ENCODE measurements around the gene IRAG1.

The IRAG1 gene

DNA sequence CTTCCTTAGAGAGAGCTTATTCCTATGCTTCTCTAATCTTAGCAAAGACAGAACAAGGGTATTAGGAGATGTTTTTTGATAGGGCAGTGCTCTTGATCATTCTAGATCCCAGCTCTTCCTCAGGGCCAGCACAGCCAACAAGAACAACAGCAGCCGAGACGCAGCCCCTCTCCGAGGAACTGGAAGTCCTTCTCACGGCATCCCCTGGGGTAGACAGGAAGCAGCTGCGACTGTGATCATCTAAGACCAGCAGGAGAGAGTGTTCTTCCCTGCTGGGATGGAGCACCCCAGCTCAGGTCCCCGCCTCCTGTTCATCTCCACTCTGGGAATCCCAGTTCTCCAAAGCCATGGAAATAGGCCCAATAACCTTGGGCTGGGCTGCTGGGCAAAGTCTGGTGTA, 29.6 kb downstream of the IRAG1 start:
- no peak for TF ChIP-seq GATA2 (IDR thresholded peaks at IDR 0.05; ENCODE audit: low read depth, low read length)
- no peak for TF ChIP-seq GATA3 (IDR thresholded peaks at IDR 0.05; ENCODE audit: low read depth, low read length)

- no peak for TF ChIP-seq GATA2 (IDR thresholded peaks at IDR 0.05; ENCODE audit: low read depth, low read length)
- TF ChIP-seq GATA3 (IDR thresholded peaks at IDR 0.05; ENCODE audit: low read depth, low read length): no peak
Measured at GRCh38 chr11:10663365-10663764, 30.2 kb downstream of the IRAG1 start.

DNA sequence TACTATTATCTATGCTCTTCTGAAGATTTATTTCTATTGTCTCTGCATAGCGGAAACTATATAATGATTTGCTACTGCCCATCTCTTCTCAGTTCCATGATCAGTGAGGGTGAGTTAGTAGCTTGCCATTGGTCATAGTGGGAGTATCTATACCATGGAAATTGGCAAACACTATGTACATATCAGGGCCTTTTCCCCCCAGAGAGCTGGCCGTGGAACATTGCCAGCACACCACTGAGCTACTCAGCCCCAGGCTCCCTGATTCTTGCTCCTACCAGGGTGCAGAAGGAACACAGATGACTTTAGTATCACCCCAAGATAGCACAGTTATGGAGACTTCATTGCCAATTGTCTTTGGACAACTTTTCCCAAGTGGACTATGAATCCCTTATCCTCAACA, 33.2 kb downstream of the IRAG1 start:
- no peak for TF ChIP-seq GATA2 (IDR thresholded peaks at IDR 0.05; ENCODE audit: low read depth, low read length)
- no peak for TF ChIP-seq GATA3 (IDR thresholded peaks at IDR 0.05; ENCODE audit: low read depth, low read length)

DNA sequence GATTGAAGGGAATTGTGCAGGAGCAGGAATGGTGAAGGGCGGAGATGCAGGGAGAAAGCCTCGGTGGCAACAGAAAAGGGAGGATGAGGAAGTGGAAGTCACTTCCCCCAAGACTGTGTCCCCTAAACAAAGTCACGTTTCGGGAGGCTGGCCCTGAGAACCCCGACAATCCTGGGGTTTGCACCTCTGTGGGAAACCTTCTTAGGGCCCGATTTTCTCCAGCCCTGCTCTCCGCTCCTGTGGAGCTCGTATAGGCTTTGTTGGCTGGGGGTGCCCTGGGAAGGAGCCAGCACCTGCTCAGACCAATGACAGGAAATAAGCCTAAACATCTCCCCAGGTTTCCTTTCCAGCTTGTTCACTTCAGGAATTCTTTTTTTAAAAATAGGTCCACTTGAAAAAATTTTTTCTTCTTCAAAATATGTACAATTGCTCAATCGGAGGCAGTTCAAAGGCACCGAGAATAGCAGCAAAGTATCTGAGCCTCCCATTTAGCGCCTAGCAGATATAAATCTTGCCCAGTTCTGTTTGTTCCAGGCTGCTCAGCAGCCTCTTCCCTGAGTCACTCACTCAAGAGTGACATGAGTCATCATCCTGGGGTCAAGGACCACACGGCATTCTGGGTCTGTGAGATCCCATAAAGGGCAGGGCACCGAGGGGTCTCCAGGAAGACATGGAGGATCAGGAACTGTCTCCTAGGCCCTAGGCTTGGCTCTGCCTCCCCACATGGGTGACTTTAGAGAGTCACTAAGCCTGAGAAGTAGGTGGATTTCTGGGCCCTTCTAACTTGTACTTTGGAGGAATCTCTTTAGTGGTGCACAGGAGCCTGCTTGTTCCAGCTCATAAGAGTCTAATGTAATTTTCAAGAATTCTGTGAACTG, 34.0 kb downstream of the IRAG1 start:
- TF ChIP-seq GATA2 (IDR thresholded peaks at IDR 0.05; ENCODE audit: low read depth, low read length) (no peak), GATA3 (IDR thresholded peaks at IDR 0.05; ENCODE audit: low read depth, low read length) (no peak)

DNA sequence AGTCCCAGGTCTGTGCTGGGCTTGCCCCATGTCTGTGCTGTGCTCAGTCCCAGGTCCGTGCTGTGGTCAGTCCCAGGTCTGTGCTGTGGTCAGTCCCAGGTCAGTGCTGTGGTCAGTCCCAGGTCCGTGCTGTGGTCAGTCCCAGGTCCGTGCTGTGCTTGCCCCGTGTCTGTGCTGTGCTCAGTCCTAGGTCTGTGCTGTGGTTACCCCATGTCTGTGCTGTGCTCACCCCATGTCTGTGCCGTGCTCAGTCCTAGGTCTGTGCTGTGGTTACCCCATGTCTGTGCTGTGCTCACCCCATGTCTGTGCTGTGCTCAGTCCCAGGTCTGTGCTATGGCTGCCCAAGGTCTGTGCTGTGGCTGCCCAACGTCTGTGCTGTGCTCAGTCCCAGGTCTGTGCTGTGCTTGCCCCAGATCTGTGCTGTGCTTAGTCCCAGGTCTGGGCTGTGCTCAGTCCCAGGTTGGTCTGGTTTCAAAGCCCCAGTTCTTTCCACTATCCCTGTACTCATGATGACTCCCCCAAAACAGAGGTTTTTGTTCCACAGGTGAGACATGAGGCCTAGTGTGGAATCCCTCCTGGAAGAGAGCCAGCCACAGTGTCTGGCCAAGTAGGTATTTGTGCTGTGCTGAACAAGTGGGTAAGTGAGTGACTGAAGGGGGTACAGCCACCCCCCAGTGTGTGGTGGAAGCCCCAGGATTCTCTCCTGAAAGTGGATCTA, 34.8 kb downstream of the IRAG1 start:
- TF ChIP-seq GATA3 (IDR thresholded peaks at IDR 0.05; ENCODE audit: low read depth, low read length) (no peak), GATA2 (IDR thresholded peaks at IDR 0.05; ENCODE audit: low read depth, low read length) (no peak)

DNA sequence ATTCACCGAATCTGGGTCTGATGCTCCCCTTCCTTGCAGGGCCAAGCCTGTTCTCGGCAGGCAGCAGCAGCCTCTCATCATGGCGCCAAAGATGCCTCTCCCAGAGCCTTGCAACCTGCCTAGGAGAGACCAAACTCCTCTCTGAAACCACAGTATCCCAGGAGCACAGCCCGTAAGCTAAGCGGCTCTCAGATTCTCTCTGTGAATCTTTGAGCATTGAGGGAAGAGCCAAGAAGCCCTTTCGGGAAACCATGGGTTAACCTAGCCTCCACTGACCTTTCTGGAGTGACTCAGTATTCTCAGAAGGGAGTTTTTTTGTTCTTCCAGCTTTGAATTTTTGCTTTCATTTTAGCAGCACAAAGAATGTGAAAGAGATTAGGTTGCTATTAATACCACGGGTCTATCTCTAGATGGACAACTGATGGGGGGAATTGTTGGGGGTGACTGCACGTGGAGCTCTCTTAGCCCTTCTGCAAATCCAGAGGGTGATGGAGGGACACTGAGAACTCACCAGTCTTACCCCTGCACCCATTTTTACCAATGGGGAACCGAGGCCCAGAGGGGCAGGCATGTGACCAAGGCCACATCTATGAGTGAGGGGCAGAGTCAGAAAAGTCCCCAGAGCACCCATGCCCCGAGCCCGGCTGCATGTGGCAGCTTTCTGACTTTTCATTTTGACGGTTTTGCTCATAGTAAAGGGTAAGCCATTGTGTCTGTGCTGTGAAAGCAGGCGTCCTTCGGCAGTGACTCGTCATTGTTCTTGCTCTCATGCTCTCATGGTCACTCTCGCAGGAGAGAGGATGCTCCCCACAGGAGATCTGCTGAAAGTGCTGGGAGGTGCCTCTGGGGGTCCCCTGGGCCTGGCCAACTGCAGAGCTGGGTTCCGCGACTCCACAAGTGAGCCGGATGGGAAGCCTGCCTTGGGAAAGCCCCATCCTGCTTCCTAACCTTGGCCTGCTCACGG, 36.0 kb downstream of the IRAG1 start:
- TF ChIP-seq GATA3 (IDR thresholded peaks at IDR 0.05; ENCODE audit: low read depth, low read length) (no peak), GATA2 (IDR thresholded peaks at IDR 0.05; ENCODE audit: low read depth, low read length) (no peak)

- TF ChIP-seq GATA2 (IDR thresholded peaks at IDR 0.05; ENCODE audit: low read depth, low read length) (no peak), GATA3 (IDR thresholded peaks at IDR 0.05; ENCODE audit: low read depth, low read length) (no peak)
Measured at GRCh38 chr11:10655943-10656576, 37.5 kb downstream of the IRAG1 start.

- TF ChIP-seq GATA2 (IDR thresholded peaks at IDR 0.05; ENCODE audit: low read depth, low read length) (no peak), GATA3 (IDR thresholded peaks at IDR 0.05; ENCODE audit: low read depth, low read length) (no peak)
Measured at GRCh38 chr11:10655227-10655626, 38.3 kb downstream of the IRAG1 start.

GRCh38 chr11:10654811-10655150, 38.8 kb downstream of the IRAG1 start:
- no peak for TF ChIP-seq GATA2 (IDR thresholded peaks at IDR 0.05; ENCODE audit: low read depth, low read length)
- no peak for TF ChIP-seq GATA3 (IDR thresholded peaks at IDR 0.05; ENCODE audit: low read depth, low read length)

- TF ChIP-seq GATA2 (IDR thresholded peaks at IDR 0.05; ENCODE audit: low read depth, low read length) (no peak), GATA3 (IDR thresholded peaks at IDR 0.05; ENCODE audit: low read depth, low read length) (no peak)
Measured at GRCh38 chr11:10653946-10654810, 39.4 kb downstream of the IRAG1 start.

DNA sequence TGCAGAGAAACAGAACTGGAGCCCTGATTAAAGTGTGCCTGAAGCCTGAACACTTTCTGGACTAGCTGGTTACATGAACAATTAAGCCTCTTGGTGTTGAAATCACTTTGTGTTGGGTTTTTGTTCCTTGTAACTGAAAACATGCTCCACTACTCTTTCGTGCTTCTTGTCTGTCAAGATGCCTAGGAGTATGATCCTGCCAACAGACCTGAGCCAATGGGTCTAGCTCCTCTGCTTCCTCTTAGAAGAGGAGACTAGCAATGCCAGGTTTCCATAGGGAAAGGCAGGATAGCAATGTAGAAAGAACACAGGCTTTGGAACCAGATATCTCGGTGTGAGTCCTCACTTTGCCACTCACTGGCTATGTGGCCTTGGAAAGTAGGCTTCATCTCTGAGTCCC, 40.3 kb downstream of the IRAG1 start:
- no peak for TF ChIP-seq GATA3 (IDR thresholded peaks at IDR 0.05; ENCODE audit: low read depth, low read length)
- no peak for TF ChIP-seq GATA2 (IDR thresholded peaks at IDR 0.05; ENCODE audit: low read depth, low read length)

GRCh38 chr11:10651656-10652361, 41.7 kb downstream of the IRAG1 start:
- TF ChIP-seq GATA3 (IDR thresholded peaks at IDR 0.05; ENCODE audit: low read depth, low read length) (no peak), GATA2 (IDR thresholded peaks at IDR 0.05; ENCODE audit: low read depth, low read length) (no peak)

All from SH-SY5Y (cell line).